ENCODE results near the gene PRKCE. TPM values are rescaled to one million over a fixed set of nuclear protein-coding genes. Genes with fewer than 3 reads are reported as not detected.
A peak's percentile ranks its signal among the peaks of the same experiment; 100 is the strongest.

Gene PRKCE
- total RNA-seq, 1 experiment from 2014 or later = 2.4 TPM

GRCh38 chr2:45992741-45993475 lies 341.4 kb downstream of the PRKCE start:
- intact Hi-C loops (cut with micrococcal nuclease; ENCODE audit: unreplicated experiment) = loop anchor here (1.0 to 5.0 kb wide), 3 partner anchors 374 to 659 kb away; no protein-coding TSS in a partner anchor
- no peaks in the 10 kb centered on the region for H3K4me1 ChIP-seq (ENCODE audit: insufficient read depth, low read length, poor library complexity, severe bottlenecking)
- ChIA-PET POLR2A (ENCODE audit: low non-redundant PET) (interaction anchor here (0.6 kb wide), 1 partner anchor 598 kb away, joined by 3 read pairs; no protein-coding TSS in a partner anchor), CTCF (interaction anchor here (0.5 to 1.4 kb wide), 7 partner anchors 10 to 488 kb away, joined by 3 to 4 read pairs (median 4); no protein-coding TSS in a partner anchor)
- H3K4me3 ChIP-seq (ENCODE audit: low read depth, low read length, poor library complexity, severe bottlenecking) = no peak overlapping the region
- no peaks in the 10 kb centered on the region for H3K36me3 ChIP-seq (ENCODE audit: insufficient read depth, low read length, poor library complexity, severe bottlenecking)
- no TSS peak for BruUV-seq (replicated peaks)
- no peaks in the 10 kb centered on the region for H3K9me3 ChIP-seq (ENCODE audit: low read depth, low read length, poor library complexity, severe bottlenecking)
- no peak for DNase-seq (ENCODE audit: low spot score)
- no peak for TF ChIP-seq CTCF (conservative IDR thresholded peaks at IDR 0.05; ENCODE audit: low read depth, low read length)
- TF ChIP-seq EZH2 (IDR thresholded peaks at IDR 0.05; ENCODE audit: borderline replicate concordance, low read depth, low read length, poor library complexity, severe bottlenecking) = no peak
- no peak overlapping the region for H3K27ac ChIP-seq (ENCODE audit: low read depth, low read length, poor library complexity, severe bottlenecking)
- H3K27me3 ChIP-seq (replicated peaks; ENCODE audit: insufficient read depth, low read depth, low read length, poor library complexity) = no peaks in the 10 kb centered on the region

DNA sequence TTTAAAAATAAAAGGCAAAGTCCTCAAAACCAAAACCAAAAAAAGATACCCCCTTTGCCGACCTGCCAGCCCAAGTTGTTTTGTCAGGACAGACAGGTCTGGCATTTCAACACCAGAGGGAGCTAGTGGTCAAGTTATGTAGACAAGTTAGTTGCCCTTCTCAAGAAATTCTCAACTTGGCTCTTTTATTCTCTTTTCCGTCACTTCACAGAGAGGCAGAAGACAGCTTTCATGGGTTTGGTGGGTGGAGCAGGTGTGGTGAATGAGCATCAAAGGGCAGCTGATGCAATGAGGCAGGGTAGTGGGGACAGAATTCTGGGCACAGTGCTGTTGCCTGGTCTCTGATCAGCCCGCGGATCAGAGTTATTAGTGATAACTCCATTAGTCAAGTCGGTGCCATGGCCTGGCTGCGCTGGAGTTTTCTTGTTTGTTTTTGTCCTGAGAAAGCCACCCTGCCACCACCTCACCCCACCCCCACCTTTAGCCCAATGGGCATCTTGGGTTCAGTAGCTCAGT lies 342.1 kb downstream of the PRKCE start:
- Histone ChIP-seq H3K36me3 (ENCODE audit: insufficient read depth, low read length, poor library complexity, severe bottlenecking) (no peaks in the 10 kb centered on the region), H3K4me1 (ENCODE audit: insufficient read depth, low read length, poor library complexity, severe bottlenecking) (no peaks in the 10 kb centered on the region), H3K4me3 (ENCODE audit: low read depth, low read length, poor library complexity, severe bottlenecking) (no peak overlapping the region), H3K27me3 (replicated peaks; ENCODE audit: insufficient read depth, low read depth, low read length, poor library complexity) (no peaks in the 10 kb centered on the region), H3K9me3 (ENCODE audit: low read depth, low read length, poor library complexity, severe bottlenecking) (no peaks in the 10 kb centered on the region), H3K27ac (ENCODE audit: low read depth, low read length, poor library complexity, severe bottlenecking) (no peak overlapping the region)
- no TSS peak for BruUV-seq (replicated peaks)
- TF ChIP-seq EZH2 (IDR thresholded peaks at IDR 0.05; ENCODE audit: borderline replicate concordance, low read depth, low read length, poor library complexity, severe bottlenecking) = no peak
- TF ChIP-seq CTCF (conservative IDR thresholded peaks at IDR 0.05; ENCODE audit: low read depth, low read length) = peak; percentile 82
- CTCF ChIA-PET = interaction anchor here (0.5 to 1.4 kb wide), 6 partner anchors 10 to 469 kb away, joined by 3 to 4 read pairs (median 4); no protein-coding TSS in a partner anchor
- intact Hi-C loops (cut with micrococcal nuclease; ENCODE audit: unreplicated experiment) = loop anchor here (1.0 to 5.0 kb wide), 3 partner anchors 374 to 659 kb away; no protein-coding TSS in a partner anchor
- POLR2A ChIA-PET (ENCODE audit: low non-redundant PET) = no interaction called here
- peak; percentile 73 for DNase-seq (ENCODE audit: low spot score)

GRCh38 chr2:45994060-45994459 lies 342.6 kb downstream of the PRKCE start:
- ChIA-PET POLR2A (ENCODE audit: low non-redundant PET) (no interaction called here), CTCF (interaction anchor here (0.5 to 1.4 kb wide), 5 partner anchors 11 to 468 kb away, joined by 3 to 4 read pairs (median 4); no protein-coding TSS in a partner anchor)
- no peak overlapping the region for H3K27ac ChIP-seq (ENCODE audit: low read depth, low read length, poor library complexity, severe bottlenecking)
- H3K27me3 ChIP-seq (replicated peaks; ENCODE audit: insufficient read depth, low read depth, low read length, poor library complexity) = no peaks in the 10 kb centered on the region
- intact Hi-C loops (cut with micrococcal nuclease; ENCODE audit: unreplicated experiment) = loop anchor here (5.0 kb wide), 2 partner anchors 373 to 658 kb away; no protein-coding TSS in a partner anchor
- no peak overlapping the region for H3K4me3 ChIP-seq (ENCODE audit: low read depth, low read length, poor library complexity, severe bottlenecking)
- no TSS peak for BruUV-seq (replicated peaks)
- H3K36me3 ChIP-seq (ENCODE audit: insufficient read depth, low read length, poor library complexity, severe bottlenecking) = no peaks in the 10 kb centered on the region
- H3K4me1 ChIP-seq (ENCODE audit: insufficient read depth, low read length, poor library complexity, severe bottlenecking) = no peaks in the 10 kb centered on the region
- TF ChIP-seq CTCF (conservative IDR thresholded peaks at IDR 0.05; ENCODE audit: low read depth, low read length) (no peak), EZH2 (IDR thresholded peaks at IDR 0.05; ENCODE audit: borderline replicate concordance, low read depth, low read length, poor library complexity, severe bottlenecking) (no peak)
- no peak for DNase-seq (ENCODE audit: low spot score)
- no peaks in the 10 kb centered on the region for H3K9me3 ChIP-seq (ENCODE audit: low read depth, low read length, poor library complexity, severe bottlenecking)
